AG04449 (cell line): Measurements from ENCODE around the gene ATP9B.
A peak's percentile ranks its signal among the peaks of the same experiment; 100 is the strongest.

Source experiments
- CTCF ChIA-PET: fragments of 350-600 bp; formaldehyde crosslinking; extraction: SDS; loops from one replicate; lab custom pipeline; 2021; ENCODE audit warnings: antibody characterized with exemption; lab: Yijun Ruan, JAX
- POLR2A ChIA-PET: fragments of 400-600, 350-600 bp; formaldehyde crosslinking; extraction: SDS; loops from one replicate; lab custom pipeline; 2020; ENCODE audit warnings: antibody characterized with exemption, inconsistent platforms; lab: Yijun Ruan, JAX
- DNase-seq: peaks from one replicate; pipeline ENCODE4 v3.0.0-alpha.2; 2010; ENCODE audit warnings: low read depth, low spot score
- H3K4me3 ChIP-seq: 2 replicates; pipeline ENCODE4 v1.5.1; 2011; ENCODE audit warnings: low read depth, mild to moderate bottlenecking, control low read depth, low read length
- TF ChIP-seq, protein P1 (sequence below): IDR thresholded peaks from one replicate; pipeline ENCODE4 v1.5.1; 2011; ENCODE audit warnings: mild to moderate bottlenecking, moderate library complexity, low read length, control low read depth, inconsistent platforms; ENCODE audit not compliant: insufficient read depth; ENCODE audit errors: missing control alignments

Gene ATP9B

GRCh38 chr18:79366177-79367094 is 297.2 kb downstream of the ATP9B start:
- TF ChIP-seq, protein P1, sequence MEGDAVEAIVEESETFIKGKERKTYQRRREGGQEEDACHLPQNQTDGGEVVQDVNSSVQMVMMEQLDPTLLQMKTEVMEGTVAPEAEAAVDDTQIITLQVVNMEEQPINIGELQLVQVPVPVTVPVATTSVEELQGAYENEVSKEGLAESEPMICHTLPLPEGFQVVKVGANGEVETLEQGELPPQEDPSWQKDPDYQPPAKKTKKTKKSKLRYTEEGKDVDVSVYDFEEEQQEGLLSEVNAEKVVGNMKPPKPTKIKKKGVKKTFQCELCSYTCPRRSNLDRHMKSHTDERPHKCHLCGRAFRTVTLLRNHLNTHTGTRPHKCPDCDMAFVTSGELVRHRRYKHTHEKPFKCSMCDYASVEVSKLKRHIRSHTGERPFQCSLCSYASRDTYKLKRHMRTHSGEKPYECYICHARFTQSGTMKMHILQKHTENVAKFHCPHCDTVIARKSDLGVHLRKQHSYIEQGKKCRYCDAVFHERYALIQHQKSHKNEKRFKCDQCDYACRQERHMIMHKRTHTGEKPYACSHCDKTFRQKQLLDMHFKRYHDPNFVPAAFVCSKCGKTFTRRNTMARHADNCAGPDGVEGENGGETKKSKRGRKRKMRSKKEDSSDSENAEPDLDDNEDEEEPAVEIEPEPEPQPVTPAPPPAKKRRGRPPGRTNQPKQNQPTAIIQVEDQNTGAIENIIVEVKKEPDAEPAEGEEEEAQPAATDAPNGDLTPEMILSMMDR, result no peak
- H3K4me3 ChIP-seq, result no peak overlapping the region
- peak; percentile 74 for DNase-seq
- POLR2A ChIA-PET, result interaction anchor here (0.6 kb wide), 1 partner anchor 19 kb away, joined by 3 read pairs; no protein-coding TSS in a partner anchor
- CTCF ChIA-PET, result interaction anchor here (1.1 to 3.2 kb wide), 3 partner anchors 12 to 18 kb away, joined by 3 to 31 read pairs (median 4); no protein-coding TSS in a partner anchor

DNA sequence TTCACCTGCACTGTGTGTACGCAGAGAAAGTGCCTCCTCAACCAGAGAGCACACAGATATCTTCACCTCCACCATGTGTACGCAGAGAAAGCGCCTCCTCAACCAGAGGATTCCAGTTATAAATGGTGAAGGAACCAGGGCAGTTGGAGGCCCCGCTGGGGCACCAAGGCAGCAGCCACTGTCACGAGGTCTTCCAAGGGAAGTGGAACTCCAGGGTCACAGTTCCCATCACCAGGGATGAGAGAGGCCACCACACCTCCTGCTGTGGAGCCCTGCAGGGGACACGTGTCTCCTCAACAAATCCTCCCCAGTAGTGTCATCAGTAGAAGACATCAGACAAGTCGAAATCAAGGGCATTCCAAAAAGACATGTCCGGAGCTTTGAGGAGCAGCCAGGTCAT is 298.3 kb downstream of the ATP9B start:
- DNase-seq, result no peak
- CTCF ChIA-PET, result interaction anchor here (1.9 kb wide), 1 partner anchor 11 kb away, joined by 13 read pairs; no protein-coding TSS in a partner anchor

DNA sequence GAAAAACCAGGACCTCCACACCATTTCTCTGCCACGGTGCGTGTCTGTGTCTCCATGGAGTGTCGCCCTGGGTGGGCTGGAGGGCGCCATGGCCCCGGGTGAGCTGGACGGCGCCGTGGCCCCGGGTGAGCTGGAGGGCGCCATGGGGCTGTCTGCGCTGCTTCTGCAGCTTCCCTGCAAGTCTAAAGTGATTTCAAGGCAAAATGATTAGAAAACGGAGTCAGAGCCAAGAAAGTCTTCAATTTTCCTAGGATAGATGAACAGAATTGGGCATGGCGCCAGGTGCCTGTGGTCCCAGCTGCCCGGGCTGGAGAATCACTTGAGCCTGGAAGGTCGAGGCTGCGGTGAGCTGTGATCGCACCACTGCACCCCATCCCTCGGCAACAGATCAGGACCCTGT is 298.8 kb downstream of the ATP9B start:
- no peak for DNase-seq
- ChIA-PET CTCF (interaction anchor here (1.1 to 1.9 kb wide), 2 partner anchors 10 to 13 kb away, joined by 5 to 13 read pairs; no protein-coding TSS in a partner anchor), POLR2A (no interaction called here)
- TF ChIP-seq, protein P1, result no peak
- H3K4me3 ChIP-seq, result no peak overlapping the region

More for the DNA sequence above, 298.3 kb downstream of the ATP9B start:
- TF ChIP-seq, protein P1, result no peak
- POLR2A ChIA-PET, result no interaction called here
- H3K4me3 ChIP-seq, result no peak overlapping the region

DNA sequence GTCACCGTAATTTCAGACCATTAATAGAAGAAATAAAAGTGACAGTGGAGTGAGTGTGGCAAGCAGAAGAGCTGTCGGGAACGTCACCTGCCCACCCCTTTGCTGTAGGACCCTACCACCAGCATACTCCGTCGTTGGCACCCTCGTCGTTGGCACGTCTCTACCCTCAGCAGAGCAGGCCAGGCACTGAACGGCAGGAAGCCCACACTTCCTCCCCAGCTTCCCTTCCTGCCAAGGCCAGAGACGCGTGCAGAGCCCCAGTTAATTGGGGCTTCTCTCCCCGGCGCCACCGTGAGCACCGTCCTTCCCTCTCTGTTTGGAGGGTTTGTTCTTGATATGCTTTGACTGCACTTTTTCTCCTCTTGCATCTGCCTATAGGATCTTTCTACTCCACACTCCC is 299.5 kb downstream of the ATP9B start:
- TF ChIP-seq, protein P1, result no peak
- ChIA-PET POLR2A (no interaction called here), CTCF (interaction anchor here (1.1 to 1.9 kb wide), 2 partner anchors 10 to 13 kb away, joined by 5 to 13 read pairs; no protein-coding TSS in a partner anchor)
- no peak for DNase-seq
- H3K4me3 ChIP-seq, result no peak overlapping the region

DNA sequence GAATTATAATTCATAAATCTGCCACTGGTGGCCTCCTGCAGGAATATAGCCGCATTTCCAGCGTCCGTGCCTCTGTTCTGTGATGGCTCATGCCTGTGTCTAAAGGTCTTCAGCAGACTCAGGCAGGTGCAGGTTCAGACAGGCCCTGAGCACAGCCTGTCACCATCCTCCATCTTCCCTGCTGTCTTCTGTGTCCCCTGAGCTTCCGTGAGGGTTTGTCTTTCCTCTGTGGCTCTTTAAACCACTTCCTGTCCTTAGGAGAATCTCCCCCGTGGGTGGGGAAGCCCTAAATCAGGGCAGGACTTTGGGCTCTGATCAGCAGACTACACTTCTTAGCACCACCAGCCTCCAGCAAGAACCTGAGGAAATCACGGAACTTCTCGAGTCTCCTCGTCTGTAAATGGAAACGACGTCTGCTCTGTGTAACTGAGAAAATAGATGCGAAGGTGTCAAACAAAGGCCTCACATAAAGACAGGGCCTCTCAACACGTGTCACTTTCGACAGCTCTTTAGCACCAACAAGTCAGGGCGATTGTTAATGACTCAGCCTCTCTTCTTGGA is 302.4 kb downstream of the ATP9B start:
- DNase-seq, result no peak
- TF ChIP-seq, protein P1, result no peak
- POLR2A ChIA-PET, result no interaction called here
- H3K4me3 ChIP-seq, result no peak overlapping the region
- CTCF ChIA-PET, result interaction anchor here (2.3 kb wide), 1 partner anchor 9 kb away, joined by 11 read pairs; no protein-coding TSS in a partner anchor
